LNCaP clone FGC (cell line): ENCODE data around the gene MYG1.
A peak's percentile ranks its signal among the peaks of the same experiment; 100 is the strongest.
"Not testable (repeated sequence)": the region's sequence is repeated elsewhere in the genome, so short reads cannot be mapped to it uniquely, and the experiment has no call there.

ENCODE experiments used
- DNase-seq: peaks from one replicate; pipeline ENCODE4 v3.0.0-alpha.2; 2011; ENCODE audit warnings: low read depth
- H3K4me3 ChIP-seq: 2 replicates; pipeline ENCODE4 v1.5.1; 2011; ENCODE audit warnings: mild to moderate bottlenecking, low read depth, low read length, control low read depth
- TF ChIP-seq, protein P1 (sequence below): IDR thresholded peaks from 2 replicates; pipeline ENCODE4 v1.5.1; 2012; ENCODE audit warnings: mild to moderate bottlenecking; ENCODE audit not compliant: control insufficient read depth, insufficient read depth; ENCODE audit errors: extremely low read depth

MYG1 gene

DNA sequence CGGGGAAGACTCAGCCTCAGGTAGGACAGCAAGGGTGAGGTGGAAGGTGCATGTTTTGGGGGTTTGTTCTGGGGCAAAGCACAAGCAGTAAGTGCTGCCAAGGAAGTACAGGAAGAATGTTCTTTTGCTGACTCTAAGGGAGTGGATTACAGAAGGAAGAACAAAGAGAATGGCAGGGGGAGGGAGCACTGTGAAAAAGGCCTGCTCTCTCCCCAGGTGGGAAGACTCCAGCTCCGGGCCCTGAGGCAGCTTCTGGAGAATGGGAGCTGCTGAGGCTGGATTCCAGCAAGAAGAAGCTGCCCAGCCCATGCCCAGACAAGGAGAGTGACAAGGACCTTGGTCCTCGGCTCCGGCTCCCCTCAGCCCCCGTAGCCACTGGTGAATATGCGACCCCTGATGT is 11.2 kb upstream of the MYG1 start:
- TF ChIP-seq, protein P1, sequence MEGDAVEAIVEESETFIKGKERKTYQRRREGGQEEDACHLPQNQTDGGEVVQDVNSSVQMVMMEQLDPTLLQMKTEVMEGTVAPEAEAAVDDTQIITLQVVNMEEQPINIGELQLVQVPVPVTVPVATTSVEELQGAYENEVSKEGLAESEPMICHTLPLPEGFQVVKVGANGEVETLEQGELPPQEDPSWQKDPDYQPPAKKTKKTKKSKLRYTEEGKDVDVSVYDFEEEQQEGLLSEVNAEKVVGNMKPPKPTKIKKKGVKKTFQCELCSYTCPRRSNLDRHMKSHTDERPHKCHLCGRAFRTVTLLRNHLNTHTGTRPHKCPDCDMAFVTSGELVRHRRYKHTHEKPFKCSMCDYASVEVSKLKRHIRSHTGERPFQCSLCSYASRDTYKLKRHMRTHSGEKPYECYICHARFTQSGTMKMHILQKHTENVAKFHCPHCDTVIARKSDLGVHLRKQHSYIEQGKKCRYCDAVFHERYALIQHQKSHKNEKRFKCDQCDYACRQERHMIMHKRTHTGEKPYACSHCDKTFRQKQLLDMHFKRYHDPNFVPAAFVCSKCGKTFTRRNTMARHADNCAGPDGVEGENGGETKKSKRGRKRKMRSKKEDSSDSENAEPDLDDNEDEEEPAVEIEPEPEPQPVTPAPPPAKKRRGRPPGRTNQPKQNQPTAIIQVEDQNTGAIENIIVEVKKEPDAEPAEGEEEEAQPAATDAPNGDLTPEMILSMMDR = no peak
- no peak overlapping the region for H3K4me3 ChIP-seq
- DNase-seq = no peak

DNA sequence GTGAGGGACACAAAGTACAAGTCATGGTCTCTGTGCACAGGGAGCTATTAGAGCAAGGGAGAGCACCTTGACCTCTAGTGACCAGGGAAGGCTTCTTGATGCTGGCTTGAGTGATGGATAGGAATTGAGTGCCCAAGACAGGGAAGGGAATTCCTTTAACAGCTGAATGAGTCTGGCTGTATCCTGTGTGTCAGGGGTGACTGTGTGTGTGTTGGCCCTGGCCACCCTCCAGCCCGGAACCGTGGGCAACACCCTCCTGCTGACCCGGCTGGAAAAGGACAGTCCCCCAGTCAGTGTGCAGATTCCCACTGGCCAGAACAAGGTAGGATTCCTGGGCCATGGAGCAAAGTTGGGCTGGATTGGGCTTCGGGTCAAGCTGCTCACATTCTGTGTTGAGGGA is 9.6 kb upstream of the MYG1 start:
- TF ChIP-seq, protein P1 = no peak
- no peak overlapping the region for H3K4me3 ChIP-seq
- no peak for DNase-seq

DNA sequence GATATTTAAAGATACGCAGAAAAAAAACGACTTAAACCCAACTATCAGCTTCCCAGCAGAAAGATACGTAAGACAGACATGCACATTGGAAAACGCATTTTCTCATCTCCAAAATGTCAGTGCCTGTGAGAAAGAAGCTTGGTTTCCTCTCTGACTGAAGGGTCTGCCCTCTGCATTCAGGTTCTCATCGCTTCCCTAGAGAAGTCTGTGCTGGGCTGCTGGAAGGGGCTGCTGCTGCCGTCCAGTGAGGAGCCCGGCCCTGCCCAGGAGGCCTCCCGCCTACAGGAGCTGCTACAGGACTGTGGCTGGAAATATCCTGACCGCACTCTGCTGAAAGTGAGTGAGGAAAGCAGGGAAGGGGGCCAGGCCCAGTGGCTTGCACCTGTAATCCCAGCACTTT is 8.8 kb upstream of the MYG1 start:
- DNase-seq = no peak
- TF ChIP-seq, protein P1 = no peak

DNA sequence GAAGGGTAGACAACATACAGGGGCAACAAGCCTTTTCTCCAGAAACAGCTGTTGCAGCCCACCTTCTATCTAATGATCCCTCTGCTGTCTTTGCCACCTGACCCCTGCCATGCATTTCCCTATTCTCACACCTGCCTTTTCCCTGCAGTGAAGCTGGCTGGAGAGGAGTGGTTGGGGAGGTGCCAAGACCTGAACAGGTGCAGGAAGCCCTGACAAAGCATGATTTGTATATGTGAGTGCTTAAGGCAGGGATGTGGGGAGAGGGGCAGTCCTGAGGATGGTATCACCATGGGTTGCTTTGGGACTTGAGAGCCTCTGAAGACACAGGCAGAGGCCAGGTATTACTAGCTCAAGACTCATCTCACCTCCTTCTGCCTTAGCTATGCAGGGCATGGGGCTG is 7.1 kb upstream of the MYG1 start:
- TF ChIP-seq, protein P1 = no peak
- H3K4me3 ChIP-seq = no peak overlapping the region
- DNase-seq = no peak

More for the DNA sequence above, 8.8 kb upstream of the MYG1 start:
- no peak overlapping the region for H3K4me3 ChIP-seq

DNA sequence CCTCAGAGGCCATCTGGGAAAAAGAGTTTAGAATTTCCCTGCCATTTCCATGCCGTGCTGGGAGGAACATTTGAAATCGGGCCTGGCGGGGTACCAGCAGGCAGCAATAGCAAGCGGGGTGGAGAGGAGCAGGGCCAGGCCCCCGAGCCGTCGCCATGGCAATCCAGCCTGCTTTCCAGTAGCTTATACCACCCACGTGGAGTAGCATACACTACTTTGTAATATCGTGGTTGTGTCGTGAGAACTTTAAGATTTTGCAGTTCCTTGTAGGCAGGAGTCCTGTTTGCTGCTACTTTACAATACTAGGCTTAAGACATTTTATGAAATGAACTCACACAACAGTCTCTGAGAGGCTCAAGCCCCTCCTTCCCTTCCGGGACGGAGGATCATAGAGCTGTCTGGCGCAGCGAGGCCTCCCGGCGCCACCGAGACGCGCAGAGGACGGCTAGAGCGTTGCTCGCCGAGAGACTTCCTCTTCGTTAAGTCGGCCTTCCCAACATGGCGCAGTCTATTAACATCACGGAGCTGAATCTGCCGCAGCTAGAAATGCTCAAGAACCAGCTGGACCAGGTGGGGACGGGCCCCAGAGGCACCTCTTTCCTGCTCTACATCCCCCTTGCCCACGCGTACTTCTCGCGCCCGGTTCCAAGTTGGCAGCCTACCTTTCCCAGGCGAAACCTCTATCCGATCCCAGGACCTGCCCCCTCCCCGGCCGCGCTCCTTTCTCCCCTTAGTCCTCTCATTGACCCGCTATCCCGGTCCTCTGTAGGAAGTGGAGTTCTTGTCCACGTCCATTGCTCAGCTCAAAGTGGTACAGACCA is 4.2 kb upstream of the MYG1 start, which contains the start of gene PFDN5:
TSS of gene PFDN5 (plus strand) at position 473 of the 821 bp plus-strand sequence. CDS start at position 499, 26 bp downstream.
- peak within 1 kb of the TSS; percentile 55 for H3K4me3 ChIP-seq
- TF ChIP-seq, protein P1 = no peak
- DNase-seq = peak; percentile 70

DNA sequence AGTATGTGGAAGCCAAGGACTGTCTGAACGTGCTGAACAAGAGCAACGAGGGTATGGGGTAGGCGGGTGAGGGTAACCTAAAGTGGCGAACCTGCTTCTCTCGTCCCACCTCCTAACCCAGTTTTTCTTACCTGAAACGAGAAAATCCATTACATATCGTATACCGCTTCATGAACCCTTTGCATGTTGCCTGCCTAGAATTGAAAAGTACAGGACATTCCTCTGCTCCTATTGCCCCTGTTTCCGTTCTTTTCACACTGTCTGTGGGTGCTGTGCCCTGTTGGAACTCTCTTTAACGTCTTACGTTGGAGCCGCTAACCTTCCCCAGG is 3.6 kb upstream of the MYG1 start:
- TF ChIP-seq, protein P1 = no peak
- DNase-seq = no peak
- H3K4me3 ChIP-seq = peak overlapping the region; percentile 55

DNA sequence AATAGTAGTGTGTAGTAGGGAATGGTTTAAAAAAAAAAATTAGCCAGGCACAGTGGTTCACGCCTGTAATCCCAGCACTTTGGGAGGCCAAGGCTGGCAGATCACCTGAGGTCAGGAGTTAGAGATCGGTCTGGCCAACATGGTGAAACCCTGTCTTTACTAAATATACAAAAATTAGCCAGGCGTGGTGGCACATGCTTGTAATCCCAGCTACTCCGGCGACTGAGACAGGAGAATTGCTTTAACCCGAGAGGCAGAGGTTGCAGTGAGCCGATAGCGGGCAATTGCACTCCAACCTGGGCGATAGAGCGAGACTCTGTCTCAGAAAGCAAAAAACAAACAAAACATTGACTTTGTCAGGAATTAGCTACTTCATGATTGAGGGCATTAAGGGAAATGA is 2.4 kb upstream of the MYG1 start:
- not testable (repeated sequence) for DNase-seq, H3K4me3 ChIP-seq
